Measurements from ENCODE around the gene HMX3.
A peak's percentile ranks its signal among the peaks of the same experiment; 100 is the strongest.

HMX3 gene

GRCh38 chr10:123135415-123136141 lies at the start of gene HMX3:
TSS of gene HMX3 (plus strand) at chr10:123135970. CDS start at chr10:123136051, 81 bp downstream.
- DNase-seq, result no peak

- no peak for DNase-seq
Measured at GRCh38 chr10:123086281-123086680, 49.5 kb upstream of the HMX3 start.

GRCh38 chr10:123087348-123087747 lies 48.4 kb upstream of the HMX3 start:
- no peak for DNase-seq

- DNase-seq, result no peak
Measured at GRCh38 chr10:123087786-123088185, 48.0 kb upstream of the HMX3 start.

GRCh38 chr10:123092635-123093414 lies 42.9 kb upstream of the HMX3 start:
- no peak for DNase-seq

- DNase-seq, result no peak
Measured at GRCh38 chr10:123093489-123093888, 42.3 kb upstream of the HMX3 start.

GRCh38 chr10:123096452-123096851 lies 39.3 kb upstream of the HMX3 start:
- DNase-seq, result no peak

- no peak for DNase-seq
Measured at GRCh38 chr10:123097039-123097438, 38.7 kb upstream of the HMX3 start.

- DNase-seq, result no peak
Measured at GRCh38 chr10:123100030-123100762, 35.6 kb upstream of the HMX3 start.

- no peak for DNase-seq
Measured at GRCh38 chr10:123101872-123102271, 33.9 kb upstream of the HMX3 start.

- no peak for DNase-seq
Measured at GRCh38 chr10:123102673-123103072, 33.1 kb upstream of the HMX3 start.

- no peak for DNase-seq
Measured at GRCh38 chr10:123103944-123104343, 31.8 kb upstream of the HMX3 start.

GRCh38 chr10:123109466-123109865 lies 26.3 kb upstream of the HMX3 start:
- no peak for DNase-seq

- no peak for DNase-seq
Measured at GRCh38 chr10:123117644-123118417, 17.9 kb upstream of the HMX3 start.

- no peak for DNase-seq
Measured at GRCh38 chr10:123119081-123119480, 16.7 kb upstream of the HMX3 start.

- no peak for DNase-seq
Measured at GRCh38 chr10:123126246-123126645, 9.5 kb upstream of the HMX3 start.

GRCh38 chr10:123129618-123130271 lies 6.0 kb upstream of the HMX3 start:
- no peak for DNase-seq

GRCh38 chr10:123132576-123133477 lies 2.9 kb upstream of the HMX3 start:
- peak; percentile 87 for DNase-seq

GRCh38 chr10:123133541-123134342 lies 2.0 kb upstream of the HMX3 start:
- no peak for DNase-seq

- DNase-seq, result no peak
Measured at GRCh38 chr10:123134343-123134914, 1.3 kb upstream of the HMX3 start.
